Mucosa of rectum (tissue), 2 donors: ENCODE data around the gene SH3RF3.

Experiments used
- H3K27ac ChIP-seq, 2 donors: one replicate each; pipeline ENCODE4 v1.7.0; 2013; ENCODE audit warnings: inconsistent platforms in 2 of 2, low read depth in 2 of 2, low read length in 2 of 2
- H3K27me3 ChIP-seq, 2 donors: one replicate each; pipeline ENCODE4 v1.7.0; 2013; ENCODE audit warnings: low read length in 2 of 2; ENCODE audit not compliant: control insufficient read depth in 2 of 2, insufficient read depth in 2 of 2
- H3K36me3 ChIP-seq, 2 donors: one replicate each; pipeline ENCODE4 v1.7.0; 2013; ENCODE audit warnings: low read length in 2 of 2; ENCODE audit not compliant: control insufficient read depth in 2 of 2, insufficient read depth in 2 of 2
- H3K4me1 ChIP-seq, 2 donors: one replicate each; pipeline ENCODE4 v1.7.0; 2013; ENCODE audit warnings: low read length in 2 of 2, mild to moderate bottlenecking in 1 of 2; ENCODE audit not compliant: control insufficient read depth in 2 of 2, insufficient read depth in 2 of 2
- H3K4me3 ChIP-seq, 2 donors: one replicate each; pipeline ENCODE4 v1.7.0; 2013; ENCODE audit warnings: low read length in 2 of 2
- H3K9ac ChIP-seq, 2 donors: one replicate each; pipeline ENCODE4 v1.7.0; 2013; ENCODE audit warnings: low read length in 2 of 2, low read depth in 1 of 2, mild to moderate bottlenecking in 1 of 2
- H3K9me3 ChIP-seq, 2 donors: one replicate each; pipeline ENCODE4 v1.7.0; 2013; ENCODE audit warnings: low read length in 2 of 2; ENCODE audit not compliant: control insufficient read depth in 2 of 2
- donor health status: healthy.
- donor health status: Normal muscosa, but diverticular disease.

The SH3RF3 gene

GRCh38 chr2:109128048-109128615 lies 873 bp upstream of the SH3RF3 start:
- Histone ChIP-seq H3K4me3 (peak overlapping the region; percentile 59 to 69), H3K27me3 (peaks cover 11 to 26% of the 10 kb centered on the region in 2 donors), H3K36me3 (no peaks in the 10 kb centered on the region), H3K4me1 (peaks cover 8 to 10% of the 10 kb centered on the region in 2 donors), H3K27ac (peak overlapping the region; percentile 55 to 61), H3K9me3 (no peaks in the 10 kb centered on the region), H3K9ac (peak overlapping the region in 1 of 2 donors; percentile 58)

GRCh38 chr2:109129356-109129920 lies 433 bp downstream of the SH3RF3 start:
- H3K27ac ChIP-seq = peak overlapping the region in 1 of 2 donors; percentile 61
- peak overlapping the region in 1 of 2 donors; percentile 58 for H3K9ac ChIP-seq
- H3K9me3 ChIP-seq = no peaks in the 10 kb centered on the region
- H3K4me1 ChIP-seq = peaks cover 8 to 10% of the 10 kb centered on the region in 2 donors
- peak overlapping the region; percentile 59 to 69 for H3K4me3 ChIP-seq
- H3K27me3 ChIP-seq = peaks cover 11 to 26% of the 10 kb centered on the region in 2 donors
- no peaks in the 10 kb centered on the region for H3K36me3 ChIP-seq

- peak overlapping the region in 1 of 2 donors; percentile 58 for H3K9ac ChIP-seq
- H3K27me3 ChIP-seq = peaks cover 11 to 26% of the 10 kb centered on the region in 2 donors
- peaks cover 8 to 10% of the 10 kb centered on the region in 2 donors for H3K4me1 ChIP-seq
- H3K27ac ChIP-seq = peak overlapping the region; percentile 11 to 16
- peak overlapping the region; percentile 59 to 69 for H3K4me3 ChIP-seq
- H3K36me3 ChIP-seq = no peaks in the 10 kb centered on the region
- H3K9me3 ChIP-seq = no peaks in the 10 kb centered on the region
Measured at GRCh38 chr2:109129921-109130722, 1.1 kb downstream of the SH3RF3 start.

GRCh38 chr2:109130723-109130995 lies 1.7 kb downstream of the SH3RF3 start:
- Histone ChIP-seq H3K27ac (no peak overlapping the region), H3K9ac (peak overlapping the region in 1 of 2 donors; percentile 58), H3K9me3 (no peaks in the 10 kb centered on the region), H3K4me3 (peak overlapping the region; percentile 59 to 68), H3K36me3 (no peaks in the 10 kb centered on the region), H3K4me1 (peaks cover 8 to 10% of the 10 kb centered on the region in 2 donors), H3K27me3 (peaks cover 11 to 26% of the 10 kb centered on the region in 2 donors)

GRCh38 chr2:109131777-109132176 lies 2.8 kb downstream of the SH3RF3 start:
- Histone ChIP-seq H3K4me3 (no peak overlapping the region), H3K9me3 (no peaks in the 10 kb centered on the region), H3K27me3 (peaks cover 11 to 21% of the 10 kb centered on the region in 2 donors), H3K36me3 (no peaks in the 10 kb centered on the region), H3K27ac (no peak overlapping the region), H3K9ac (no peak overlapping the region), H3K4me1 (peaks cover 8 to 10% of the 10 kb centered on the region in 2 donors)

- peaks cover 8 to 10% of the 10 kb centered on the region in 2 donors for H3K4me1 ChIP-seq
- no peak overlapping the region for H3K4me3 ChIP-seq
- no peak overlapping the region for H3K9ac ChIP-seq
- H3K36me3 ChIP-seq = no peaks in the 10 kb centered on the region
- H3K9me3 ChIP-seq = no peaks in the 10 kb centered on the region
- H3K27me3 ChIP-seq = peaks cover 9 to 21% of the 10 kb centered on the region in 2 donors
- H3K27ac ChIP-seq = no peak overlapping the region
Measured at GRCh38 chr2:109132626-109133025, 3.6 kb downstream of the SH3RF3 start.

- no peaks in the 10 kb centered on the region for H3K9me3 ChIP-seq
- H3K9ac ChIP-seq = no peak overlapping the region
- H3K27ac ChIP-seq = no peak overlapping the region
- peaks cover 8 to 14% of the 10 kb centered on the region in 2 donors for H3K27me3 ChIP-seq
- no peaks in the 10 kb centered on the region for H3K36me3 ChIP-seq
- no peak overlapping the region for H3K4me3 ChIP-seq
- H3K4me1 ChIP-seq = peaks cover 2 to 5% of the 10 kb centered on the region in 2 donors
Measured at GRCh38 chr2:109133746-109134145, 4.7 kb downstream of the SH3RF3 start.

- Histone ChIP-seq H3K4me3 (no peak overlapping the region), H3K27ac (no peak overlapping the region), H3K4me1 (peaks cover 0 to 4% of the 10 kb centered on the region in 2 donors), H3K27me3 (peaks cover 6 to 7% of the 10 kb centered on the region in 2 donors), H3K9me3 (no peaks in the 10 kb centered on the region), H3K36me3 (no peaks in the 10 kb centered on the region), H3K9ac (no peak overlapping the region)
Measured at GRCh38 chr2:109134741-109135358, 5.8 kb downstream of the SH3RF3 start.

- no peak overlapping the region for H3K9ac ChIP-seq
- H3K36me3 ChIP-seq = no peaks in the 10 kb centered on the region
- peaks cover 0 to under 1% of the 10 kb centered on the region in 2 donors for H3K27me3 ChIP-seq
- H3K9me3 ChIP-seq = no peaks in the 10 kb centered on the region
- H3K4me1 ChIP-seq = no peaks in the 10 kb centered on the region
- no peak overlapping the region for H3K27ac ChIP-seq
- no peak overlapping the region for H3K4me3 ChIP-seq
Measured at GRCh38 chr2:109135359-109136197, 6.6 kb downstream of the SH3RF3 start.
